ENCODE data around the gene ZNF124.
"Not testable (repeated sequence)": the region's sequence is repeated elsewhere in the genome, so short reads cannot be mapped to it uniquely, and the experiment has no call there.

ZNF124 gene

DNA sequence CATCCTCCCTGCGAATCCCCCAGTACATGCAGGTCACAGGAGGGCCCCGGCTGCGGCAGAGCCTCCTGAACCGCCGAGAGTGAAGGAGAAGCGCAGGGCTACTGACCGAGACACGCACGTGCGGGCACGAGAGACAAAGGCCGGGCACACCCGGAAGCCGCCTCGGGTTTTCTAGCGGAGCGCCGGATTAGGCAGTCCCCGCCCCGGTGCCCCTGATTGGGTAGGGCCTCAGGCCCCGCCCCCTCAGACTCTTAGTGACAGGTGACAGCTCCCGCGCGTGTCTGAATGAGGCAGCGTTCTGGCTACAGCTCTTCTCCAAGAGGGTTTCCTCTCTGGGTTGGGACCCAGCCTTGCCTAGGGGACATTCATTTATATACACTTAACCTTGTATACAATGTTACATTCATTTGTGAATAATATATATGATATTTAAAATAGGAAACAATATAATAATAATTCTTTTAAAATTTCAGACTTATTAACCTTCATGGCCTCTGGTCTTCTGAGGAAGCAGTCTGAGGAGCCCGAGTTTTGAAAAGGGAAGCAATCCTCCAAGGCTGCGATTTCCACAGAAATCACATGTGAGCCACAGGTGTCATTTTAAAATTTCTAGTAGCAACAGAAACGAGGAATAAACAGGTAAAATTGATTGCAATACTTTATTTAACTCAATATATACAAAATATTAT, at the start of gene ZNF124:
ZNF124 (minus strand) TSS at position 146 of the 689 bp plus-strand sequence; CDS start at position 3, 143 bp downstream.
- not testable (repeated sequence) for DNase-seq (ENCODE audit: low read depth, low spot score); H3K27ac ChIP-seq

- not testable (repeated sequence) for H3K27ac ChIP-seq; DNase-seq (ENCODE audit: low read depth, low spot score)
These were observed 48.5 kb upstream of the ZNF124 start for GRCh38 chr1:247220280-247220679.

DNA sequence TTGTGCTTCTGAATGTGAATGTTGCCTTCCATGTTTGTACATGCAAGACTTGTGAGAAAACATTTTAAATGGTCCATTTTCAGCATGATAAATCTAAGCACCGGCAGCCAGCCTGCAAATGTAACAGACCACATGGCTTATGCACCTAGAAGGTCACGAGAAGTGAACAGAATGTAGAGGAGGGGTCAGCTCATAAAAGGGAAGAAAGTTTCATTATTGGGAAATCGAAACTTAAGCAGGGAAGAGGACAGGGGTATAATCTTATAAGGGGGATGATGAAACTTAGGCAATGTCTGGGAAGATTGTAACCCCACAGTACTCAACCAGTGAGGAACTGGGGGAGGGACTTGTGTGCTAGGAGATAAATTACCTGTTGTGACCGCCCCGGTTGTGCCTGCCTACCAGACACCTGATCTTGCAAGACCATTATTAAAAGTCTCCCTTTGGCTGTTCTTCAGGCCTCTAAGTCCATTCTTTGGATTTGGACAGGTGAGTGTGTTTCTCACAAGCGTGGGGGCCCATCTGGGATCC, 46.4 kb upstream of the ZNF124 start:
- DNase-seq (ENCODE audit: low read depth, low spot score), result no peak
- H3K27ac ChIP-seq, result no peak overlapping the region

GRCh38 chr1:247216261-247216660, 44.4 kb upstream of the ZNF124 start:
- no peak for DNase-seq (ENCODE audit: low read depth, low spot score)
- no peak overlapping the region for H3K27ac ChIP-seq

DNA sequence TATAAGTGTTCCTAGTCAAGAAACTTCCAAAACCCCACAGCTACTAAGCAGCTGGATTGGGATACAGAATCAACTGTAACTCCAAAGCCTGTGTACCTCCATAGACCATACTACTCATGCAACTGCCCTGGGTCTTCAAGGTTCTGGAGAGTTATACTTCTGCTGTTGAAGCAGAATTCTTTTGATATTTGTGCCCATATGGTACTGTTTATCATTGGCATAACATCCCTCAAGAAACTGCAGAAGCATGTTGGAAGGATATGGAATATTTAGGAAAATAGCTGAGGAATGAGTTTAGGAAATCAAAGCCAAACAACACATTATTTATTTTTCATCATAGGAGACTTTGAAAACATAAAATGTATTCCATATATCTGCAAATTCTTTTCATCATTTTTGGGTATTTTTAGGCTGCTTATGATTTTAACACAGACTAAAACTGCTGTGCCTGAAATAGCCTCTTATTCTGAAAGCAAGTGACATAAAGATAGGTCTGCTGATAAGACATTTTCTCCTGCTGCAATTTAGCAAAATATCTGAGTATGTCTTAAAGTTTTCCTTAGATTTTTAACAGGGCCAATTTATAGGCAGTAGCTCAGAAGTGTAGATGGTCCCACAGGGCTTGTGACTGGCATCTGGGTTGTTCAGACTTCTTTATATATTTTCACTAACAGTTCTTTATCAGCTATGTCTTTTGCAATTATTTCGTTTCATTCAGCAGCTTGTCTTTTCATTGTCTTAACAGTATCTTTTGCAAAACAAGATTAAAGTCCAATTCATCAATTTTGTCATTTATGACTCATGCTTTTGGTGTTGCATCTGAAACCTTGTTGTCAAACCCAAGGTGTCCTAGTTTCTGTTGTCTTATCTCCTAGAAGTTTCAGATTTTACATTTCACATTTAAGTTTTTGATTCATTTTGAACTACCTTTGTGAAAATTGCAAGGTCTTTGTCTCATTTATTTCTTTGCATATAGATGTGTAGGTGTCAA, 41.1 kb upstream of the ZNF124 start:
- no peak overlapping the region for H3K27ac ChIP-seq
- no peak for DNase-seq (ENCODE audit: low read depth, low spot score)

DNA sequence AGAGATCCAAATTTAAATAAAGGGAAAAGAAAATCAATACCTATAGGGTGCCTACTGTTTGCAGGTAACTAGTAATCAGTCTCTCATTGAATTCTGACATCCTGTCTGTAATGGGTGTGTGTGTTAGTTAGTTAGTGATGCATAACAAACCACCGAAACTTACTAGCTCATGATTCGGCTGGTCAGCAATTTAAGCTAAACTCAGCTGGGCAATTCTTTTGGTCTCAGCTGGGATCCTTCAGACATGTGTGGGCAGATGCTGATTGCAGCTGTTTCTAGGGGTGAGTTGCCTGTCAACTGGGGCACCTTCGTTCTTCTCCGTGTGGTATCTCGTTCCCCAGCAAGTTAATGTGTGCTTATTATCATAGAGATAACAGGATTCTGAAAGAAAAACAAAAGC, 40.2 kb upstream of the ZNF124 start:
- no peak overlapping the region for H3K27ac ChIP-seq
- DNase-seq (ENCODE audit: low read depth, low spot score), result no peak

DNA sequence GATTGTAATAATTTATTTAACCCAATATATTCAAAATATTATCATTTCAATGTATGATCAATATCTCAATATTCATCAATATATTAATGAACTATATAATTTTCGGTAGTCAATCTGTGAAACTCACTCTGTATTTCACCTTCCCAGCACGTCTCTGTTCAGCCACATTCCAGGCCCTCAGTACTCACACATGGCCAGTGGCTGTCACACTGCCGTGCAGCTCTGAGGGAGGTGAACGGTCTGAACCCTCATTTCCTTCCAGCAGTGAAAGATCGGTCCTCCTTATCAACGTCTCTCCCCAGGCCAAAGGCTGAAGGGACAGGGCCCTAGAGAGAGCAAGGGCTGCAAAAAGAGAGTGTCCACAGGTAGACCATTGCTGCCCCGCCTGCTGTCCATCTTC, 39.5 kb upstream of the ZNF124 start:
- H3K27ac ChIP-seq, result no peak overlapping the region
- DNase-seq (ENCODE audit: low read depth, low spot score), result no peak

DNA sequence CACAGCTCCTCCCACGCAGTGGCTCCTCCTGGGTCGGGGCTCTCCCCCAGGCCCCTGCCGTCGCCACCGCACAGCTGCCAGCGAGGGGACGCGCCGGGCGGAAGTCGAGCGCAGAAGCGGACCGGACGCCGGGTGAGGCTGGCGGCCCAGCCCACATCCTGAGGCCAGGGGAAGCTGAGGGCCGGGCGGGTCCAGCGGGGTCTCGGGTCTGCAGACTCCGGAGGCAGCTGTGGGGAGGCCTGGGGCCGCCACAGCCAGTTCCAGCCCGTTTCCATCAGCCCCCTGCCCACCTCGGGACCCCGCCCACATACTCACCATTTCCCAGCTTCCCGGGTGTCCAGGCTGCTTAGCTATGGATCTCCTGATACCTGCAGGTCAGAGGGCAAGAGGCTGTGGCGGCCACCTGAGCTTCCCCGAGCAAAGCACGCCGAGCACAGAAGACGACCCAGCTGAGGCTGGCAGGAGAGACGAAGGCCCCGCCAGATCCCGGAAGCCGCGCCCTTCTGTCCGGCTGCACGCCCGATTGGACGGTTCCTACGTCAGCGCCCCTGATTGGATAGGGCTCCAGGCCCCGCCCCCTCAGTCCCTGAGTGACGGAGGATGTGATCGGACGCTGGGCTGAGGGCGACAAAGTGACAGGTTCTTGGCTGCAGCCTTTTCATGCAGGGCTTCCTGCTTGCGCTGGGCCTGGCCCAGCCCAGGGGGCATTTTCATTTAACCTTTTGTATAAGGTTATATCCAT, 38.7 kb upstream of the ZNF124 start:
- DNase-seq (ENCODE audit: low read depth, low spot score), result peak; percentile 58
- peak overlapping the region; percentile 50 for H3K27ac ChIP-seq

DNA sequence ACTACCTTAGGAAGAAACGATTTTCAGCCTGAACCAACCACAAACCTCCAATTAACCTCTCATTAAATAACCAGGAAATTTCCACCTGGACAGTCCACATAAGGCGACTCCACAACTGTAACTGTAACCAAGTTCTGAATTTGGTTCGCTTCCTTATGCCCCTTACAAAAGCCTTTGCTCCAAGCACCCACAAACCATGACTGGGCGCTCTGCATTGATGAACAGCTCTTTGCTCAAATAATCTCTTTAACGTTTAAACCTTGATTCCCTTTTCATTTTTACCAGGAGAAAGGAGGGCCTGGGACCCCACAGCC, 38.2 kb upstream of the ZNF124 start:
- peak overlapping the region; percentile 50 for H3K27ac ChIP-seq
- DNase-seq (ENCODE audit: low read depth, low spot score), result no peak

GRCh38 chr1:247209396-247209795, 37.6 kb upstream of the ZNF124 start:
- H3K27ac ChIP-seq, result no peak overlapping the region
- DNase-seq (ENCODE audit: low read depth, low spot score), result no peak

GRCh38 chr1:247204177-247204647, 32.4 kb upstream of the ZNF124 start:
- no peak overlapping the region for H3K27ac ChIP-seq
- DNase-seq (ENCODE audit: low read depth, low spot score), result no peak

- no peak for DNase-seq (ENCODE audit: low read depth, low spot score)
These were observed 27.0 kb upstream of the ZNF124 start for GRCh38 chr1:247198781-247199180.

GRCh38 chr1:247193958-247194357, 22.1 kb upstream of the ZNF124 start:
- no peak for DNase-seq (ENCODE audit: low read depth, low spot score)
- no peak overlapping the region for H3K27ac ChIP-seq

More at GRCh38 chr1:247198781-247199180, 27.0 kb upstream of the ZNF124 start:
- H3K27ac ChIP-seq, result no peak overlapping the region

- DNase-seq (ENCODE audit: low read depth, low spot score), result no peak
- H3K27ac ChIP-seq, result no peak overlapping the region
These were observed 18.4 kb upstream of the ZNF124 start for GRCh38 chr1:247189981-247190798.

DNA sequence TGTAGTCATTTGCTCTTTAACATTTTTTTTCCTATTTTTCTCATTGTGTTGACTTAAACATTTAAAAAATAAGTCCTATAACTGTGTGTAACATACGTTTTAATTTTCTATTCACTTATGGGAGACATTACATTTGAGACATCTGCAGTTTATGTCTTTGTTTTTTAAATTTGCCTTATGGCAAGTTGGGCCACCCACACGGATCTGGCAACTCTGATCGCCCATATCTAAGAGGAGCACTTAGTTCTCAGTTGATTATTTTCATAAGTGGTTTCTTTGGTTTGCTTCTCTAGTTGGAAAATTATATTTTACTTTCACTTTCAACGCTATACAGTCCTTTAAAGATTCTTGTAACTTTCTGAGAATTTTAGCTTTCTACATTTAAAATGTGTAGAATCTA, 13.8 kb upstream of the ZNF124 start:
- no peak for DNase-seq (ENCODE audit: low read depth, low spot score)
- no peak overlapping the region for H3K27ac ChIP-seq

DNA sequence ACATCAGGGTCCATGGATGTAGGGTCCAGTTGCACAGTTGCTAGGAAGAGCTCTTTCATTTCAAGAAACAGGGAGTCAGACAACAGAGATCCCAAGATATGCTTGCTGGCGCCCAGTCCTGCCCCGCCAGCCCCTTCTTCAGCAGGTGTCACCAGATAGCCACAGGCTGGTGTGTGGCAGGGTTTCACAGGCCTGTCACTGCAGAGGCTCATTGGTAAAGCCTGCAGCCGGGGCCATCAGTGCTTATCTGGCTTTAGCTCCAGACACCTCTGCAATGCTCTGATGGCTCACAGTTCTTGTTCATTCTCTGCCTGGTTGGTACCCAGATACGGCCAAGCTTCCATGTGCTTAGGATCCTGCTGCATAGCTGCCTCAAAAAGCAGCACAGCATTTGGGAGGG, 12.4 kb upstream of the ZNF124 start:
- no peak overlapping the region for H3K27ac ChIP-seq

GRCh38 chr1:247182994-247183393, 11.2 kb upstream of the ZNF124 start:
- H3K27ac ChIP-seq, result no peak overlapping the region
- no peak for DNase-seq (ENCODE audit: low read depth, low spot score)

More for the DNA sequence above, 12.4 kb upstream of the ZNF124 start:
- DNase-seq (ENCODE audit: low read depth, low spot score), result no peak

DNA sequence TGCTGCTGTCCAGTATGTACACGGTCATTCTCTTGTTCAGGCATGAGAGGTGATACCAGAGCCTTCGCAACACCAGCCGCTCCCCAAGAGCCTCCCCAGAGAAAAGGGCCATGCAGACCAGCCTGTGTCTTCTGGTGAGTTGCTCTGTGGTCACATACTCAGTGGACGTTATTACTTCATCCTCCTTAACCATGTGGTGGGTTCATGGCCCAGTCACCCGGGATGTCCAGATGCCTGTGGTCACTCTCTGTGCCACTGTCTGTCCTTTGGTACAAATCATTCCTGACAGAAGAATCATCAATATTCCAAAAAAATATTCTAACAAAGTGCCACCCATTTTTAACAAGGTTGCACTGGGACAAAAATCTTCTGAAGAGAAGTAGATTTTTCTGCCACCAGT, 8.8 kb upstream of the ZNF124 start:
- no peak for DNase-seq (ENCODE audit: low read depth, low spot score)
- H3K27ac ChIP-seq, result no peak overlapping the region

- DNase-seq (ENCODE audit: low read depth, low spot score), result no peak
- H3K27ac ChIP-seq, result no peak overlapping the region
These were observed 5.9 kb upstream of the ZNF124 start for GRCh38 chr1:247177755-247178154.
